Smooth muscle cell (in vitro differentiated cells): ENCODE results near the gene GPR22. TPM values are rescaled to one million over a fixed set of nuclear protein-coding genes. Genes with fewer than 3 reads are reported as not detected.

Experiments used
- DNase-seq: peaks from one replicate; lab custom pipeline; 2025; ENCODE audit not compliant: unreplicated experiment; lab: John Stamatoyannopoulos, UW
- H2AFZ ChIP-seq: fragments of 200-600 bp; sonication (generic); 2 replicates; pipeline ENCODE4 v1.6.0; 2016; ENCODE audit warnings: antibody characterized with exemption, low read depth, mild to moderate bottlenecking
- H3F3A ChIP-seq: fragments of 200-600 bp; sonication (generic); 2 replicates; pipeline ENCODE4 v1.6.0; 2017; ENCODE audit warnings: antibody characterized with exemption, low read depth
- H3K27ac ChIP-seq: fragments of 200-600 bp; sonication (generic); 2 replicates; pipeline ENCODE4 v1.5.1; 2016; ENCODE audit warnings: low read depth, mild to moderate bottlenecking
- H3K27me3 ChIP-seq: fragments of 200-600 bp; sonication (generic); 2 replicates; pipeline ENCODE4 v1.6.1; 2016; ENCODE audit warnings: low read depth, mild to moderate bottlenecking
- H3K36me3 ChIP-seq: fragments of 200-600 bp; sonication (generic); 2 replicates; pipeline ENCODE4 v1.5.1; 2016; ENCODE audit warnings: low read depth
- H3K4me1 ChIP-seq: fragments of 200-600 bp; sonication (generic); 2 replicates; pipeline ENCODE4 v1.5.1; 2016; ENCODE audit warnings: low read depth
- H3K4me2 ChIP-seq: fragments of 200-600 bp; sonication (generic); 2 replicates; pipeline ENCODE4 v1.6.0; 2016; ENCODE audit warnings: mild to moderate bottlenecking
- H3K4me3 ChIP-seq: fragments of 200-600 bp; sonication (generic); 2 replicates; pipeline ENCODE4 v1.5.1; 2016; ENCODE audit warnings: mild to moderate bottlenecking
- H3K79me2 ChIP-seq: fragments of 200-600 bp; sonication (generic); 2 replicates; pipeline ENCODE4 v1.6.0; 2016; ENCODE audit warnings: low read depth, mild to moderate bottlenecking
- H3K9ac ChIP-seq: fragments of 200-600 bp; sonication (generic); 2 replicates; pipeline ENCODE4 v1.6.0; 2016; ENCODE audit warnings: low read depth
- H3K9me3 ChIP-seq: fragments of 200-600 bp; sonication (generic); replicated peaks from 2 replicates; pipeline ENCODE4 v1.5.1; 2016; ENCODE audit warnings: low read depth
- H4K20me1 ChIP-seq: fragments of 200-600 bp; sonication (generic); 2 replicates; pipeline ENCODE4 v1.6.0; 2016; ENCODE audit warnings: low read depth
- CTCF ChIP-seq: fragments of 200-600 bp; sonication (generic); IDR thresholded peaks from 2 replicates; pipeline ENCODE4 v1.5.1; 2017; ENCODE audit warnings: borderline replicate concordance, mild to moderate bottlenecking, antibody characterized with exemption; ENCODE audit not compliant: insufficient read depth, poor library complexity, severe bottlenecking
- whole genome bisulfite sequencing: methylation state at CpG from one replicate; pipeline ENCODE4 v1.1.7; 2016; ENCODE audit warnings: low lambda C conversion rate; 5-methylcytosine and 5-hydroxymethylcytosine counted together
- polyA plus RNA-seq: library from polyadenylated mRNA; unstranded; fragments of >200 nt; fragmentation: Nextera tagmentation; extraction: Ambion mirVana; gene quantifications from 2 replicates; pipeline ENCODE4 v1.2.1, GENCODE V29; 2016
- total RNA-seq: library from RNA; depleted of rRNA; stranded (reverse); fragments of >200 nt; gene quantifications from 2 replicates; pipeline ENCODE4 v1.2.3, GENCODE V29; 2014

GPR22 gene
- total RNA-seq, result not detected in 2 replicates
- 0.08 TPM in 1 of 2 replicates, not detected in the other for polyA plus RNA-seq

DNA sequence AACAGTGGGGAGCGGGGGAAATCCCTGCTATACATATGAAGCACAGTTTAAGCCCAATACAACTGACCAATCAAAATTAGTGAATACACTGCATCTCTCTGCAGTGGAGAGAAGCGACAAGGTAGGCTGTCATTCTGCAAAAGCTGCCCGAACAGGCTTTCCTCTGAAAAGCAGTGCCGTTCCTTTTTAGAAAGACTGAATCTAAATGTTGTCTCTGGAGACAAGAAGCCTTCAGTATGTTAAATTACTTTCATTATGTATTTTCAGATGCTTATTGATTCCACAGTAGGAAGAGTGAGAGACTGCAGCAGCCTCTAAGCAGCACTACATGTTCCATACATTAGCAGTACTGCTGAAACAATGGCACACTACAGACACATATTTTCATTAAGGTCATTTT is at the start of gene GPR22:
Gene GPR22, plus strand, starts transcription at position 129 of the 400 bp plus-strand sequence. CDS start 4,004 bp downstream, outside the sequence.
- TF ChIP-seq CTCF, result no peak
- H3K27me3 ChIP-seq, result no peaks in the 10 kb centered on the region

DNA sequence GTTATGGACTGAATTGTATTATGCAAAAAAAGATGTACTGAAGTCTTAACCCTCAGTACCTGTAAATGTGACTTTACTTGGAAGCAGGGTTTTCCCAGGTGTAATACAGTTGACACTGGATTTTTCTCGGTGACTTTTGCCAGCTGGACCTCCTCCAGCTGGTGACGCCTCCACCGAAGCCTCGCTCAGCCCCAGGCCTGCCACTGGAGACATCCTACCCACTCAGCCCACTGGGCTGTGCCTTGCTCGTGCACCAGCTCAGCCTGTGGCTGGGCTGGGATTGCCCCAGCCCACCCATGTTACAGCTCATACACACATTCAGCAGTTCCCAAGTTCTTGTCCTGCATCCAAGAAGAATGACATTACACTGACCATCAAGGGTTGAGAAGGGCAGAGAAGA is 42.4 kb upstream of the GPR22 start:
- no peaks in the 10 kb centered on the region for H3K36me3 ChIP-seq
- DNase-seq, result no peak
- H3K4me2 ChIP-seq, result no peak overlapping the region
- no peak overlapping the region for H2AFZ ChIP-seq
- H3K27me3 ChIP-seq, result no peaks in the 10 kb centered on the region
- no peaks in the 10 kb centered on the region for H3F3A ChIP-seq
- H3K79me2 ChIP-seq, result no peaks in the 10 kb centered on the region
- WGBS, result 94% methylated on average over 5 of the region's 5 CpGs
- no peaks in the 10 kb centered on the region for H3K4me1 ChIP-seq
- TF ChIP-seq CTCF, result no peak
- no peak overlapping the region for H3K9ac ChIP-seq
- no peaks in the 10 kb centered on the region for H4K20me1 ChIP-seq
- H3K4me3 ChIP-seq, result no peak overlapping the region
- H3K27ac ChIP-seq, result no peak overlapping the region
- H3K9me3 ChIP-seq, result no peaks in the 10 kb centered on the region

More for the DNA sequence above, at the start of gene GPR22:
- no peaks in the 10 kb centered on the region for H3K9me3 ChIP-seq
- 83% methylated on average over 4 of the region's 4 CpGs for WGBS
- H3K4me3 ChIP-seq, result no peak within 1 kb of the TSS
- H3K4me2 ChIP-seq, result no peak within 1 kb of the TSS
- no peak within 1 kb of the TSS for H3K27ac ChIP-seq
- H3K9ac ChIP-seq, result no peak within 1 kb of the TSS
- H3F3A ChIP-seq, result no peaks in the 10 kb centered on the region
- no peaks in the 10 kb centered on the region for H3K36me3 ChIP-seq
- peaks cover 63% of the 10 kb centered on the region for H4K20me1 ChIP-seq
- no peak for DNase-seq
- no peaks in the 10 kb centered on the region for H3K4me1 ChIP-seq
- H2AFZ ChIP-seq, result no peak within 1 kb of the TSS
- no peaks in the 10 kb centered on the region for H3K79me2 ChIP-seq

- Histone ChIP-seq H3K4me1 (no peaks in the 10 kb centered on the region), H3K4me3 (no peak overlapping the region), H3K27ac (no peak overlapping the region), H3K4me2 (no peak overlapping the region), H3K9me3 (no peaks in the 10 kb centered on the region), H3F3A (no peaks in the 10 kb centered on the region), H3K27me3 (no peaks in the 10 kb centered on the region), H3K9ac (no peak overlapping the region), H2AFZ (no peak overlapping the region), H3K36me3 (no peaks in the 10 kb centered on the region), H3K79me2 (peaks cover 6% of the 10 kb centered on the region), H4K20me1 (no peaks in the 10 kb centered on the region)
- WGBS, result 85% methylated on average over 1 of the region's 1 CpG
- no peak for TF ChIP-seq CTCF
- no peak for DNase-seq
These were observed 41.2 kb upstream of the GPR22 start for GRCh38 chr7:107428642-107429041.

DNA sequence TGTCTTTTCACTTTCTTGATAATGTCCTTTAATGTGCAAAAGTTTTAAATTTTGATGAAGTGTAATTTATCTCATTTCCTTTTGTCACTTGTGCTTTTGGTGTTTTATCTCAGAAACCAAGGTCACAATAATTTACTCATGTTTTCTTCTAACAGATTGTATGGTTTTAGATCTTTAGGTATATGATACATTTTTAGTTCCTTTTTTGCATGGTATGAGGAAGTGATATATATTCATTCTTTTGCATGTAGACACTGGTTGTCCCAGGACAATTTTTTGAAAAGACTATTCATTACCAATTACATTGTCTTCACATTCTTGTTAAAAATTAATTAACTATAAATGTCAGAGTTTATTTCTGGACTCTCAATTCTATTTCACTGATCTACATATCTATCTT is 39.8 kb upstream of the GPR22 start:
- no peak for DNase-seq
- no peaks in the 10 kb centered on the region for H3K4me1 ChIP-seq
- no peaks in the 10 kb centered on the region for H3K9me3 ChIP-seq
- H4K20me1 ChIP-seq, result no peaks in the 10 kb centered on the region
- H3K27me3 ChIP-seq, result no peaks in the 10 kb centered on the region
- H3K79me2 ChIP-seq, result peaks cover 10% of the 10 kb centered on the region
- no peak overlapping the region for H3K4me2 ChIP-seq
- no peak overlapping the region for H3K4me3 ChIP-seq
- H3F3A ChIP-seq, result no peaks in the 10 kb centered on the region
- no peak overlapping the region for H2AFZ ChIP-seq
- H3K36me3 ChIP-seq, result no peaks in the 10 kb centered on the region
- no peak for TF ChIP-seq CTCF
- no peak overlapping the region for H3K9ac ChIP-seq
- no peak overlapping the region for H3K27ac ChIP-seq
